HFF-Myc (cell line): Measurements from ENCODE around the gene ARL14.
A peak's percentile ranks its signal among the peaks of the same experiment; 100 is the strongest.

Experiments
- DNase-seq: peaks from one replicate; pipeline ENCODE4 v3.0.0-alpha.2; 2011; ENCODE audit warnings: low read depth; ENCODE audit errors: extremely low read depth
- H3K4me3 ChIP-seq: replicated peaks from 2 replicates; pipeline ENCODE4 v1.5.1; 2011; ENCODE audit warnings: low read depth, mild to moderate bottlenecking, control low read depth, low read length
- TF ChIP-seq, protein P1 (sequence below): IDR thresholded peaks from 2 replicates; pipeline ENCODE4 v1.5.1; 2012; ENCODE audit warnings: mild to moderate bottlenecking, low read depth, low read length, control low read depth; ENCODE audit errors: missing control alignments

ARL14 gene

DNA sequence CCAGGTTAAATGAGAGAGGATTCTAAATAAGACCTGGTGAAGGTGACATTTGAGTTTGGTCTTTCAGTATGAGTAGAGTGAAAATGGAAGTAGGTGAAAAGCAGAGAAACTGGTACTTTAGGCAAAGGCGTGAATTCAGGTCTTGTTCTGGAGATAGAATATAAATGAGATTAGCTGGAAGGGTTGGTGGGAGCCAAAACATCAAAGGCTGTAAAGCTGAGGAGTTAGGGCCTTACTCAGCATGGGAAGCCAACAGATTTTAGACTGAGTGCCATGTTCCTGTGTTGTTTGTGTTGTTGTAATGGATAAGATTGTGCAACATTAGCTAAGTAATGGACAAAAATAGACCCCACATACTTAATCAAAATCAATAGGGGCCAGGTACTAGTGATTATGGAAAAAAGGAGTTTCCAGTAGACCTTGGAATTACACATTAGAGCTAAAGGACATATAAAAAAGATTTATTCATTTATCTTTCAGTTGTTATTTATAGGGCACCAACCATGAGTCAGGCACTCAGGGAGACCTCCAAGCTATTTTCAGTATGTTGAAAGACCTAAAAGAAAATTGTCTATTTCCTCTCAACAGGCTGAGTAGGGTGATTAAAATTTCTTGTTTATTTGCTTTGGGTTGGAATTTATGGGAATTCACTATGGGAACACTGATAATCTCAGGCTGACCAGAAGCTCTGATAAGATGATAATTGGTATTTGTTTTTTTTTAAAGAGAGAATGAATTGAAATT, 20.8 kb downstream of the ARL14 start:
- H3K4me3 ChIP-seq, result no peak overlapping the region
- no peak for DNase-seq
- TF ChIP-seq, protein P1, sequence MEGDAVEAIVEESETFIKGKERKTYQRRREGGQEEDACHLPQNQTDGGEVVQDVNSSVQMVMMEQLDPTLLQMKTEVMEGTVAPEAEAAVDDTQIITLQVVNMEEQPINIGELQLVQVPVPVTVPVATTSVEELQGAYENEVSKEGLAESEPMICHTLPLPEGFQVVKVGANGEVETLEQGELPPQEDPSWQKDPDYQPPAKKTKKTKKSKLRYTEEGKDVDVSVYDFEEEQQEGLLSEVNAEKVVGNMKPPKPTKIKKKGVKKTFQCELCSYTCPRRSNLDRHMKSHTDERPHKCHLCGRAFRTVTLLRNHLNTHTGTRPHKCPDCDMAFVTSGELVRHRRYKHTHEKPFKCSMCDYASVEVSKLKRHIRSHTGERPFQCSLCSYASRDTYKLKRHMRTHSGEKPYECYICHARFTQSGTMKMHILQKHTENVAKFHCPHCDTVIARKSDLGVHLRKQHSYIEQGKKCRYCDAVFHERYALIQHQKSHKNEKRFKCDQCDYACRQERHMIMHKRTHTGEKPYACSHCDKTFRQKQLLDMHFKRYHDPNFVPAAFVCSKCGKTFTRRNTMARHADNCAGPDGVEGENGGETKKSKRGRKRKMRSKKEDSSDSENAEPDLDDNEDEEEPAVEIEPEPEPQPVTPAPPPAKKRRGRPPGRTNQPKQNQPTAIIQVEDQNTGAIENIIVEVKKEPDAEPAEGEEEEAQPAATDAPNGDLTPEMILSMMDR, result no peak

DNA sequence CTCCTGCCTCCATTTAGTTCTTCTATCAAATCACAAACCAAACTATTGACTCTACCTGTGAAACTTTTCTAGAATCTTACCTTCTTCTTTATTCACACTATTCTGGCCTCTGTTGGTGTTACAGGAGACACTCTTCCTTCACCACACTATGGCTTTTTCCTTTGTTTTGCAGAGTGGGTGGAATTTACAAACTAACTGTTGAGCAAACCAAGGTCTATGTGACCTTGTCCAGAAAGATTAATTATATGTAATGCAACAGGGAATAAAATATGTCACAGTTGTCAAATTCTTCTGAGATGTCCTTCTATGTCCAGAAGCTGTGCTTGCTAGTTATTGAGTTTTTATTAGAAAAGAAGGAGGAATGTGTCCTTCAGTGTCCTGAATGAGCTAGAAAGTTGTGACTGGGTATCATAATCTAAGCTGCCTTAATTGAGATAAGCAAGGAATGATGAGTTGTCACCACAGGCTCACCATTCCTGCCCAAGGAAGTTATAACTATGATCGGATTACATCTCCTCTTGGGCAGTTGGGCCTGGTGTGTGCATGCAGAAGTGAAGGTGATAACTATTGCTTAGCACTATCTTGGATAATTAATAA, 21.7 kb downstream of the ARL14 start:
- TF ChIP-seq, protein P1, result no peak
- no peak overlapping the region for H3K4me3 ChIP-seq
- no peak for DNase-seq

DNA sequence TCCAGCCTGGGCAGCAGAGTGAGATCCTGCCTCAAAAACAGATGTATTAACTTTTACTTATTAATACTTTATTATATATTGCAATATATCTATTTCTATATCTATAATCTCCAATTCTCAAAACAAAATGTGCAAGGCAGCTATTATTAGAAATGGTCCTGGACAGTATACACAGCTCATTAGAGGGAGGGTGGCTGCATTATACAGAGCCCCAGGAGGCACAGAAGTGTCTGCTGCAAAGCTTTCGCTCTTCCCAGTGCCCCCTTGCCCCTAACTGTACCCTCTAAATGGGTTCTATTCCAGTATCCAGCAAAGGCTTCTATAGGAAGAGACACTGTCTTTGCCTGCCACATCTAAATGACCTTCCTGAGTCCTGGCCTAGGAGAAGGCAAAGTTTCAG, 24.5 kb downstream of the ARL14 start:
- no peak overlapping the region for H3K4me3 ChIP-seq
- DNase-seq, result no peak
- TF ChIP-seq, protein P1, result no peak

DNA sequence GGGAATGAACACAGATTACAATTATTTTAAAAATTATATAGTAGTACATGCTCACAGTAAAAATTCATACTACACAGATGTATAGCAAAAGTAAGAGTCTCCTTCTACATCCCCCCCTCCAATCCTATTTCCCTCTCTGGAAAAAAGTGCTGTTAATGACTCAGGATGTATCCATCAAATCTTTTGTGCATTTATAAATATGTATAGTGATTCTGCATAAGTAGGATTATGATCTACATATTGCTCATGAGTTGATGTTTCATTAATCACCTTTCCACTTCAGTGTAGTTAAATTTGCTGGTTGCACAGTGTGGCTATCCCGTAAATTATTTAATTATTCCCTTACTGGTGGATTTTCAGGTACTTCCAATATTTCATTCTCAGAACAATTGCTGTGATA, 25.3 kb downstream of the ARL14 start:
- DNase-seq, result no peak
- H3K4me3 ChIP-seq, result no peak overlapping the region
- TF ChIP-seq, protein P1, result no peak

DNA sequence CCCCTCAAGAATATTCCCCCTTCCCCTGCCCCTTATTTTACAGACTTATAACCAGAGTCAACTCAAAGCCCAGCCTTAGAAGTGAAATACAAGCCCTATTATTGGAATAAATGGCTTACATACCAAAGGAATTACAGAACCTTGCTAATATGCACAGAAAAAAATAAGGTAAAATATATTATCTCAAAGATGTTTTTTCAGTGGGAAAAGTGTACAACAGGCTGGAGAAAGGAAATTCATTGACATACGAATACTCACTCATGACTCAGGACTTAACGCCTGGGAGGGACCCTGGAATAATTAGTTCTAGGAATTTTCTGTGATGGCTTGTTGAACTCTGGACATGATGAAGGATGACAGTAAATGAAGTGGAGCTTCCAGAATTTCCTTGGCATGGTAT, 27.0 kb downstream of the ARL14 start:
- TF ChIP-seq, protein P1, result no peak
- no peak overlapping the region for H3K4me3 ChIP-seq
- no peak for DNase-seq

DNA sequence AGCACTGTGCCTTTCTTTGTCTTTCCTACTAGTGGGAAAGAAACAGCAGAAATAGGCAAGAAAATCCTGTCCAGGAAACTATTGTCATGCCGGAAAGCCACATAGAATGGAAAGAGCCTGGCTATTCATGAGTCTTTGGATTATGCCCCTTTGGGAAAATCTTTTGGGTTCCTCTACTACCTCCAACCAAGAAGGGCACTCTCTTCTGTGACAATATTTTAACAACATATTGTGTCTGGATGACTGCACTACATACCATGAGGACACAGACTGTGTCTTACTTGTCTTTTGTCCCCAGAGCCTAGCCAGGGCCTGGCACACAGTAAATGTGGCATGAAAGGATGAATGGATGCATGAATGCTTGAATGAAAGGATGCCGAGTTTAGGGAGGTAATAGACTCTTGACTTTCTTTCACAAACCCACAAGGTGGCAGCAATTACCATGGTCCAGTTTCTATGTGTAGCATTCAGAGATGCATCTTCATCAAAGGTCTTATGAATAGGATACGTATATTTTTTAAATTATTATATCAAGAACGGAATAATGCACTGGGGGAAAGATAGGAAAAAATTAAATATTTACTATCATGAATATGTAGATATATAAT, 30.3 kb downstream of the ARL14 start:
- no peak overlapping the region for H3K4me3 ChIP-seq
- DNase-seq, result peak; percentile 20
- TF ChIP-seq, protein P1, result peak; percentile 43
